ENCODE results near the gene GMCL1.
"Not testable (repeated sequence)": the region's sequence is repeated elsewhere in the genome, so short reads cannot be mapped to it uniquely, and the experiment has no call there.

The GMCL1 gene

DNA sequence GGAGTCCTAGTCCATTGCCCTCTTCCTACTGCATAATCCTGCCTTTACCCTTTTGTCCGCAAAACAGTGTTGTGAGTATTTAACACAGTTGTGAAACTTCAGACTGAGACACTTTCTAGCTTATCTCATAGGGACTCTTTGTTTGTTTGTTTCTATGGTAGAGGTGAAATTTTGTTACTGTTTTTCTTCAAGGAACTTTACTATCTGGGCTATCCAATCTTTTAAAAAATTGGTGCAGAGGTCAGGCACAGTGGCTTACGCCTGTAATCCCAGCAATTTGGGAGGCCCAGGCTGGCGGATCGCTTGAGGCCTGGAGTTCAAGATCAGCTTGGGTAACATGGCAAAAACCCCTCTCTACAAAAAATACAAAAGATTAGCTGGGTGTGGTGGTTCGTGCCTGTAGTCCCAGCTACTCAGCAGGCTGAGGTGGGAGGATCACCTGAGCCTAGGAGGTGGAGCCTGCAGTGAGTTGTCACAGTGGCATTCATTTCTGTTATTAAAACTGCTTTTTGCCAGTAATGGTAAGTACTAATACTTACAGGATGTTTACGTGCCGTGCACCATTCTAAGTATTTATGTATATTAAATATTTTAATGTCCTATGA, 18.8 kb downstream of the GMCL1 start:
- DNase-seq, result no peak

DNA sequence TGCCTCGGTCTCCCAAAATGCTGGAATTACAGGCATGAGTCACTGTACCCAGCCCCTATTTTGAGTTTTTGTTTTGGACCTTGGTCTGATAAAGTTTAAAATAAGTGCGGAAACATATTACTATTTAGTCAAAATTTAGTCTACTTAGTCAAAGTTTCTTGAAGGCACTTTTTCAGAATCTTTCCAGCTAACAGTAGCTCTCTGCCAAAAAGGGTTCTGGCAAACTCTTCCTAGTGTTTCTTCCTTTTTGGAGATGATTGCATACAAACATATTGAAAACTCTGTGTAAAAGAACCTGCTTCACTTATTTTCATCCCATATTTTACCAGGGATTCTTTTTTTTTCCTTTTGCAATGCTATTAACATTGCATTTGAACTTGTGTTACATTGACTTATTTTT, 28.8 kb downstream of the GMCL1 start:
- no peak for DNase-seq

DNA sequence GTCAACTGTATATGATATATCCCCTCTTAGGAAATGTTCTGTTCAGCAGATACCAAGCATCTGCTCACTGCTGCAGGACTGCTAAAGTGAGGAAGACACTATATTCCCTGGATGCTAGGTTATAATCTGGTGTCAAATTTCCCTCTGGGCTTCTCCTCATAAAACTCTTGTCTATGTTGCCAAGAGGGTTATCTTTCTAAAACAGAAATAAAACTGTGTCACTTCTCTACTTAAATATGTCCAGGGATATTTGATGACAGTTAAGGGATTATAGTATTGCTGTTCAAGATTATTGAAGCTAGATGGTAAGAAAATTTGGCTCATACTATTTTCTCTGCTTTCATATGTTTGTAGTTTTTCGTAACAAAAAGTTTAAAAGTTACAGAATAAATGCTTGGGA, 33.8 kb downstream of the GMCL1 start:
- no peak for DNase-seq

DNA sequence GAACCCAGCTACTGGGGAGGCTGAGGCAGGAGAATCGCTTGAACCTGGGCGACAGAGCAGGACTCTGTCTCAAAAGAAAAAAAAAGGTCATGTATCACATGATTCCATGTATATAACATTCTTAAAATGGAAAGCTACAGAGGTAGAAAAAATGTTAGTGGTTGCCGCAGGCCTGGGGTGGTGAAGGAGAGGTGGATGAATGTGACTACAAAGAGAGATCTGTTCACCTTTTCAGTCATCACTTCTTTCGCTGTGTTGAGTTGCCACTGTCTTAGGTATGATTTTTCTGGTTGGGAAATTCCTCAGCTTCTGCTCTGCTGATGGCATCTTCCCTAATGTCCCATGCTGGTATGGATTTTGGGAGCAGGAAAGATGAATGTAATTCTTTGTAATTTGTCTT, 59.0 kb downstream of the GMCL1 start:
- no peak for DNase-seq

DNA sequence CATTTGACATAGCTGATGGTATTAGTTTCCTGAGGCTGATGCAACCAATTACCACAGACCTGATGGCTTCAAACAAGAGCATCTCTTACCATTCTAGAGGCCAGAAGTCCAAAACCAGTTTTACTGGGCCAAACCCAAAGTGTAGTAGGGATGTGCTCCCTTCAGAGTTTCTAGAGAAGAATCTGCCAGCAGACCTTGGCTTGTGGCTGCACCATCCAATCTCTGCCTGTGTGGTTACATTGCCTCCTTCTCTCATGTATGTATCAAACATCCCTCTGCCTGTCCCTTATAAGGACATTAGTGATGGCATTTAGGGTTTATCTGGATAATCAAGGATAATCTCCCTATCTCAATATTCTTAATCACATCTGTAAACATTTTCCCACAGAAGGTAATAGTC, 59.8 kb downstream of the GMCL1 start:
- no peak for DNase-seq

DNA sequence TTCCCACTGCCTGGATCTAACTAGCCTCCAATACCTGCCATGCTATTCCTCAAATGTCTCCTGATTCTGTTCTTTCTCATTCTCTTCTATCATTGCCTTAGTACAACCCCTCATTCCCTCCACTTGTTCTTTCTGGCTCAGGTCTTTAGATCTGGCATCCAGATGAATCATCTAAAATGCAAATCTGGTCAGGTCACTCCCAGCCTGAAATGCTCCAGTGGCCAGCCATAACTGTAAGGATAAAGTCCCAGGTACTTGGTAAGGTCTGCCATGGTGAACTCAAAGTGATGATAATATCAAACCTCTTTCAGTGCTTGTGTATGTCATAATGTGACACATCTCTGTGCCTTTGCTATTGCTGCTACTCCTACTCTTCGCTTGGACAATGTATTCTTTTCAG, 61.4 kb downstream of the GMCL1 start:
- no peak for DNase-seq

DNA sequence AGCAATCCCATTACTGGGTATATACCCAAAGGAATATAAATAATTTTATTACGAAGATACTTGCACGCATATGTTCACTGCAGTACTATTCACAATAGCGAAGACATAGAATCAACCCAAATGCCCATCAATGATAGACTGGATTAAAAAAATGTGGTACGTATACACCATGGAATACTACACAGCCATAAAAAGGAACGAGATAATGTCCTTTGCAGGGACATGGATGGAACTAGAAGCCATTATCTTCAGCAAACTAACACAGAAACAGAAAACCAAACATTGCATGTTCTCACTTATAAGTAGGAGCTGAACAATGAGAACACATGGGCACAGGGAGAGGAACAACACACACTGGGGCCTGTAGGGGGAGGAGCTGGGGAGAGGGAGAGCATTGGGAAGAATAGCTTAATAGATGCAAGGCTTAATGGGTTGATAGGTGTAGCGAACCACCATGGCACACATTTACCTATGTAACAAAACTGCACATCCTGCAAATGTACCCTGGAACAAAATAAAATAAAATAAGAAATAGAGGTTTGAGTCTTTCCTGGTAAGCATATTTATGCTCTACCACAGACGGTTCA, 63.5 kb downstream of the GMCL1 start:
- DNase-seq, result not testable (repeated sequence)

DNA sequence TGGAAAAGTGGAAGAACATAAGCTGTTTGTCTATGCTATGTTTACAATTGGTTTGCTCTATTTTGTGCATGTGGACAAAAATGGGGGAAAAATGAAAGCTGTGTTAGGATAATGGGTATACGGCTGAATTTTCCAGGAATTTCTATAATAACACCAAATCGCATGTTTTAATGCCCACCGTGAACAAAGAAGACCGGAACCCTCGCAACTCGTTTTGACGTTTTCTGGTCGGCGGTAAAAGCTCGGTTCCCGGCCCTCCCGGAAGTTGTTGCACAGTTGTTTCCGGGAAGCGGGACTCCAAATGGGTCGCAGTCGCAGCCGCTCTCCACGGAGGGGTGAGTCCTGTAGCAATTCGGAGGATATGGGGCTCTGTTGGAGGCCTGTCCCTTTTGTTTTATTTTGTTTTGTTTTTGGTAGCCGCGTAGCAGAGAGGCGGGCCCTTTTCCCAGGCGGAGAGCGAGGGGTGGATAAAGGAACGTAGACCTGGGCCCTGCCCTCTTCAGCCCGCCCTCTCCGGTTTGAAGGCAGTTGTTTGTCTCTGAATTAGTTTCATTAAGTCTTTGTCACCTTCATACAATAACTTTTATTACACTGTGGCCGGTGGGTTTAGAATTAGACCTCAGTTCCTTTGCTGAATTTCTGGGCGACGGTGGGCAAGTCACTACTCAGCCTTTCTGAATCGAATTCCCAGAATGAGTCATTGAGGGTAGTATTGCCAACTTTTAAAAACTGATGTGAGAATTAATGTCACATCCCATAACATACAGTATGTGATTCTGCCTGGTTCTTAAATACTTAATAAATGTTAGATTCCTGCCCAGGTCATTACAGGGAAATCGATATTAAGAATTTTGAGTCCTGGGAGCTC, 64.5 kb downstream of the GMCL1 start, which contains the start of gene SNRNP27:
TSS of gene SNRNP27 (plus strand) at position 273 of the 868 bp plus-strand sequence. CDS start at position 302, 29 bp downstream.
- DNase-seq, result peak; percentile 86

DNA sequence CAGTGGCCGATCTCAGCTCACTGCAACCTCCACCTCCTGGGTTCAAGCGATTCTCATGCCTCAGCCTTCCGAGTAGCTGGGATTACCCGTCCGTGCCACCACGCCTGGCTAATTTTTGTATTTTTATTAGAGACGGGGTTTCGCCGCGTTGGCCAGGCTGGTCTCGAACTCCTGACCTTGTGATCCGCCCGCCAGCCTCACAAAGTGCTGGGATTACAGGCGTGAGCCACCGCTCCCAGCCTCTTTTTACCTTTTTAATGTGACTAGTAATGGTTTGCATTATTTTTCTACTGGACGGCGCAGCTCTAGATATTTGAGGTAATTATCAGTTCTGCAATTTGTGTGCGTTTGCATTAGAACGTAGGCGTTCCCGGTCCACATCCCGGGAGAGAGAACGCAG, 65.3 kb downstream of the GMCL1 start:
- not testable (repeated sequence) for DNase-seq

DNA sequence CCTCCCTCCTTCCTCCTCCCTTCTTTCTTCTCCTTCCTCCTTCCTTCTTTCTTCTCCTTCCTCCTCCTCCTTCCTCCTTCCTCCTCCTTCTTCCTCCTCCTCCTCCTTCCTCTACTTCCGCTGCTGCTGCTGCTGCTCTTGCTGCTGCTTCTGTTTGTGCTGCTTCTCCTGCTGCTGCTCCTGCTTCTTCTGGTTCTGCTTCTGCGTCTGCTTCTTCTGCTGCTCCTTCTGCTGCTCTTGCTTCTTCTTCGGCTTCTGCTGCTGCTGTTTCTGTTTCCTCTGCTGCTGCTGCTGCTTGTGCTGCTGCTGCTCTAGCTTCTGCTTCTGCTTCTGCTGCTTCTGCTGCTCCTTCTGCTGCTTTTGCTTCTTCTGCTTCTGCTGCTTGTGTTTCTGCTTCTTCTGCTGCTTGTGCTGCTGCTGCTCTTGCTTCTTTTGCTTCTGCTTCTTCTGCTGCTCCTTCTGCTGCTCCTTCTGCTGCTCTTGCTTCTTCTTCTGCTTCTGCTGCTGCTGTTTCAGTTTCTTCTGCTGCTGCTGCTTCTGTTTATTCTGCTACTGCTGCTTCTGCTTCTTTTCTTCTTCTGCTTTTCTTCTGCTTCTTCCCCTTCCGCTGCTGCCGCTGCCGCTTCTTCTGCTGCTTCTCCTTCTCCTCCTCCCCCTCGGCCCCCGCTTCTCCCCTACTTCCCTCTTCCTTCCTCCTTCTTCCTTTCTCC, 72.9 kb downstream of the GMCL1 start:
- no peak for DNase-seq

DNA sequence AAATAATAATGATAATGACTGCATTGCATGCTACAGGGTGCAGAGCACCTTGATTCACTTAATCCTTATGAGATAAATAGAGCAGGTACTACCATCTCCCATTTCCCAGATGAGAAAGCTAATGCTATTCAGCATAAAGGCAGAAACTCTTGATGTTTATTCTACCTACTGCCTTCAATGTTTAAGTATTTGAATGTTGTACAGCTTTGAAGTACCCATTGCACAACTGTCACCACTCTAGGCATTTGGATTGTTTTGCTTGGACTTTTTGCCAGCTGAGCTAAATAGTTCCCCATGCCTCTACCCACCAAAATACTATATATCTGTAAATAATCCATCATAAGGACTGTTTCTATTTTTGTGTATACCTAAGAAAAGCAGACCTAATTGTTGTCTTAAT, 77.8 kb downstream of the GMCL1 start:
- no peak for DNase-seq

DNA sequence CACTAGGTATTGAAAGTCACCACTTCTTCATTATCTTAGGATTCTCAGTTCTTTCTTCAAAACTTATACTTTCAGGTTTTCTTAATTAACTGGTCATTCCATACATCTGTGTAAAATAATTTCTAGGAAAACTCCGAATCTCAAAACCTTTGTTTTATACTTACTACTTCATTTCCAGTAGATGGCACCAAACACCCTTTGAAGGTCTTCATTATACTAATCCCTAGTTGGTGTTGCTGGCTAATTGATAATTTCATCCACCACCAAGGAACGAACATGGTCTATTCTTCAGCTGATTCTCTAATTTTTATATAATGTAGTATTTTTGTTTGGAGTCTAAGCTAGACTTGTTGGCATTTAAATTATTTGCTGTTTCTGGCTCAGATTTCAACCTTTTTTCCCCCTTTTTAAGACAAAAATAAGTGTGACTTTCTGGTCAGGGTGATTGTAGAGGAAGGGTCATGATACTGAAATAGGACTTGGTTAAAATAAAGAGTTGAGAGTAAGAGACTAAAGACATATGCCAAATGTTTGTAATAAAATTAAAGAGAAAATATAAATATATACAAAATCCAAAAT, 82.6 kb downstream of the GMCL1 start:
- DNase-seq, result peak; percentile 55

DNA sequence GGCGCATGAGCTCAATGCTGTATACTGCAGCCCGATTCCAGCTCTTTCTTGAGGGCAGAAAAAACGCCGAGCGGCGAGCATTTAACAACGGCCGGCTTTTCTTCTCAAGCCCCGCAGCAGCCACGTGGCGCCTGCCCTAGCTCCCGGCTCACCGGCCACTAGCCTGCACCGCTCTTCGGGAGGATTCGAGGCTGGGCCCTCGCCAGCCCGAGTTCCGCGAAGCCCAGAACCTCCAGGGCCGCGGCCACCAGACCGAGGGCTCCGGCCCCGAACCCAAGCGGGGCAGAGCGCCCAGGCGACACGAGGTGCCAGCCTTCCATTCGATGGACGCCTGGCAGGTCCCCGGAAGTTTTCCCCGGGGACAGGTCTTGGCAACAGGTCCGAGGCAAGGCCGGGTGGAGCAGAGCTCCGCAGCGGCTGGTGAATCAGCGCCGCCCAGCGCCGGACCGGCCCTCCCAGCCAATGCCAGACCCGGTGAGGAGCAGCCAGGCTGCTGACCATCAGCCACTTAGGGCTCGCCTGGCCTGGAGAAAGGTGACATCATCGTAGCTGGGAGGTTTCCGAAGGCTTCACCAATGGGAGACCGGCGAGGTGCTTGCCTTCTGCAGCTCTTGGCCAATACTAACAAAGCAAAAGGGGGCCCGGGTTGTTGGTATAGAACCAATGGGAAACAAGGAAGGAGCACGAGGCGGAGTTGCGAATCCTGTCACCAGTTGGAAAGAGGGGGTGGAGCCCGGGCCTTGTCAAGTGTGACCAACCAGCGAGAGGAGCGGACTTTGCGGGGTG, 84.9 kb downstream of the GMCL1 start:
- DNase-seq, result peak; percentile 100

DNA sequence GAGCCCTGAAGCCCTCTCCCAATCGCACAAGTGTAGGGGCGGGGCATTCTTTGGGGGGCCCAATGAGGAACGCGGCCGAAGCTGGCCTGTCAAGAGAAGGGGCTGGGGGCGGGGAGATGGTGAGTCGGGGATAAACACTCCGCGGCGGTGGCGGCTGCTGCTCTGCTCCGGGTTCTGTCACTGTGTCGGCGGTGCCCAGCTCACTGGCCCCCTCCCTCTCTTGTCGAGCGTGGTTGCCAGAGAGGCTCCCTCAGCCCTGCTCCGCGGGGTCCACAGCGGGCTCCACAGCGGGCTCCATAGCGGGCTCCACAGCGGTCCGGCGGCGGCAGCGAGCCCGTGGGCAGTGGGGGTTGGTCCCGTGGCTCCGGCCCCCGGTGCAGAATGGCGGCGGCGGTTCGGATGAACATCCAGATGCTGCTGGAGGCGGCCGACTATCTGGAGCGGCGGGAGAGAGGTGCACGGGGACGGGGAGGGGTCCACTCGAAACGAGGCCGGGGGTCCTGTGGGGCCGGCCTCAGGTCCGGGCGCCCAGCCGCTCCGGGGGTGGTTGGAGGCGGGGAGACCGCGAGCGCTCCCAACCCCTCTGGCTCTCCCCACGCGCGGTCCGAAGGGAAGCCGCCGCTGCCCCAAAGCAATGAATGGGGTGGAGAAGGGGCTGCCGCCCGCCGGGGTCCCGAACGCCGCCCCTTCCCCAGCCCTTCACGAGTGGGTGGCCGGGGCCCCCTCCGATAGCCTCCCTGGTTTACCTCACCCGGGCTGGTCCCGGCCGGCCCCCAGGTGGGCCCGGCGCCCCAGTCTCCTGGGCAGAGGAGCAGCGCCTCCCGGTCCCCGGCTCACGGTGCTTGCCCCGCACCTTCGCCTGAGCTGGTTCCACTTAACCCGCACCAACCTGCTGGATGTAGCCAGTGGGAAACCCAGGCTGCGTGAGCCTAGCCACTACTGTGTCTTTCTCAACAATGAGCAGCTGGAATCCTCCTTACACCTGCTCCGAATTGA, 85.8 kb downstream of the GMCL1 start, which contains the start of gene MXD1:
TSS of gene MXD1 (plus strand) at position 160 of the 996 bp plus-strand sequence. CDS start at position 382, 222 bp downstream.
- DNase-seq, result peak; percentile 30

DNA sequence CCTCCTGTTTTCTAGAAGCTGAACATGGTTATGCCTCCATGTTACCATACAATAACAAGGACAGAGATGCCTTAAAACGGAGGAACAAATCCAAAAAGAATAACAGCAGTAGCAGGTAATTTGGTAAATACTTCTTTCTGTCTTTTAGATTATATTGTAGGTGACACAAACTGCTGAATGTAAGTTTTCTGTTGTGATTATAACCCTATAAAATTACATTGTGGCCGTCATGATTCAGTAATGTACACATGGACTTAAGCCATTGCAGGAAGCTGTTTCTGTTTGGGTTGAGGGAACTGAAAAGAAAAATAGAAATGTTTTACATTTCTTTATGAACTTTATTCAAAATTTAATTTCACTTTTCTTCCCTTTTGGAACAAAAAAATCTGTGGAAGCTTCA, 86.6 kb downstream of the GMCL1 start:
- DNase-seq, result no peak

DNA sequence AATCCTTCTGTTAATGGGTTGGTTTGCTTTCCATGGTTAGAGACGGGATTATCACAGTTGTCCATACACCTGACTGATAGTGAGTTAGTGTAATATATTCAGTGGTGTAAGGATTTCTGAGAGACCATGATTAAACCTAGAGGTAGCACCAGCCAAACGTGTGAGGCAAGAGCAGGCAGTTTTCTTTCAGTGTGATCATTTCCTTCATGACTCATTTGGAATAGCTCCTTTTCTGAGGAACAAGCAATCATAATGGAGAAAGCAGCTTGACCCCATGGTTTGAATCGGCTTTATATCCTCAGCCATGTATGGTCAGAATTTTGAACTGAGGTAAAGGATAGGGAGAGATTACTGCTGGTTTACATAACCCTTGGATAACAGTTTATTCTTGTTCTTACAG, 88.4 kb downstream of the GMCL1 start:
- no peak for DNase-seq

DNA sequence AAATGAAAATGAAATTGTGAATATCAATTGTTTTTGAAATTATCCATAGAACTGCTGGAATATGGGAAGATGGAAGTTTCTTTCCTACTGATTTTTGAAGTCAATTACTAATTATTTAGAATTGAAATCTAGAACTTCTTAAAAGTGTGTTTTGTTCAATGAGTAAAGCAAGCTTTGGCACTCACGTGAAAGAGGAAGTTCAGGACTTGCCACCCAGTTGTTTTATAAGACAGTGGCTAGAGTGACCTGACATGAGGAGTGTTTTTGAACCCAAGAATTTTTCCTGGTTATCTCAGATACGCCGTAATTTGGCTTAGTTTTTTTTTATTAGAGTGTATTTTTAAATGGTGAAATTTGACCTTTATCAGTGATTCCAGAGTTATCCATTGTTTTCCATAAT, 88.9 kb downstream of the GMCL1 start:
- no peak for DNase-seq

DNA sequence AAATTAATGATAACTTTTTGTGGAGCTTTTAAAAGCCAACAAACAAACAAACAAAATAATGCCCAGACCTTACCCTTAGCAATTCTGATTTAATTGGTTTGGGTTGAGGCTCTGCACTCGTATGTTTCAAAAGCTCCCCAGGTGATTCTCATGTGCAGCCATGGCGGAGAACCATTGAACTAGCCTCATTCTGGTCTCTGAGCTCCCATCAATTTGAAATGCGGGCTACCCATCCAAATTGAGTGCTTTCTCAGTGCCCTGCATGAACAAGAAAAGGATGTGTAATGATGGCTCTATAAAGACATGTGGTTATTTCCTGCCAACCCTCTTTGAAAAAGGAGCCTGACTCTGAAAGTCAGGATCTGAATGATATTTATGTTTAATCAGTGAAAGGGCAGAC, 93.7 kb downstream of the GMCL1 start:
- DNase-seq, result no peak

DNA sequence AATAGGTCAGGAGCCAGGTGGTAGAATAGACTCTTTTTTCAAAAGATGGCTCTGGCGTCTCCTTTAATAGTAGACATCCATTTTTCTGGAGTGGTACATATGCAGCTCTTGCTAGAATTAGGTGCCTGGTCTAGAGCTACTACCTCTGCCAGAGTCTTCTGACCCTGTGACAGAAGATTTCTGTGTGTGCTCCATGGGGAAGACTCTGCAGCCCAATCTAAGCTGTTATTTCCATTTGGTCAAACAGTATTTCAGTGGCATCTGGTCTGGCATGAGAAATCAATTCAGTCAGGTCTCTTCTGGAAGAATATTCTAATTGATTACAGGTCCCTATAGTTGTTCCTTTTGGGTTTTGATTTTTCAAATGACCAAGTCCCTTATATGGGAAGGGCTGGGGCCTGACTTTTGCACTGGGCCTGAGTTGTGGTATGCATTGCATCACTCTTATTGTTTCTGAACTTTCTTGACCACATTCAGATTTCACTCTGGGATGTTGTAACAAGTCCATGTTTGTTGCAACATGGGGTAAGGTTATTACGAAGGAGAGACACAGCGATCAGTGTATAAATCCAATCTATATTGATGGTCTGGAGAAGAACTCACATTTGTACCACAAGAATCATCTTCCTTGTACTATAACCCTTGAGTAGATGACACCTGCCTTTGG, 97.5 kb downstream of the GMCL1 start:
- DNase-seq, result no peak

Measured in NCI-H345 (cell line).